GM15510 (cell line): ENCODE results near the gene NPAS3.

Experiments used
- POLR2A ChIP-seq: IDR thresholded peaks from 3 replicates; pipeline ENCODE4 v1.6.1; 2011; ENCODE audit warnings: borderline replicate concordance; ENCODE audit not compliant: insufficient read length; ENCODE audit errors: extremely low read depth

NPAS3 gene

DNA sequence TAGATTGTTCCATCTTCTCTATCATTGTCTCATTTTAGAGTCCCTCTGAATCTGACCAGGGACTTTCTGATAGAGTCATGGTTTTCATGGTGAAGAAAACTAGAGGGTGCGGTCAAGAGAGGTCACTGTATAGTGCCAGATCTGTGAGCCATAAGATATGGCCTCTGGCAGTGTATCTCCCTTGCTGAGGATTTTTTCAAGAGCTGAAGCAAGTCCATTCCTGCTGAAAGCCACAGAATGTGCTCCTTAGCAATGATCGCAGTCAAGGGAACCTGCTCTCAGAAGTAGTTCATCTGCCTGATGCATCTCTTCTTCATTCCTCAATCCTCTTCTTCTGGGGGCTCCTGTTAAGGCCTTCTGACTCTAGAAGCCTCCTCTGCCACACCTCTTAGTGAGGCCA lies 607.0 kb downstream of the NPAS3 start:
- TF ChIP-seq POLR2A: no peak

GRCh38 chr14:33548606-33549005 lies 609.9 kb downstream of the NPAS3 start:
- TF ChIP-seq POLR2A: no peak

GRCh38 chr14:33551963-33552362 lies 613.3 kb downstream of the NPAS3 start:
- TF ChIP-seq POLR2A: no peak

- no peak for TF ChIP-seq POLR2A
These were observed 615.1 kb downstream of the NPAS3 start for GRCh38 chr14:33553706-33554278.

DNA sequence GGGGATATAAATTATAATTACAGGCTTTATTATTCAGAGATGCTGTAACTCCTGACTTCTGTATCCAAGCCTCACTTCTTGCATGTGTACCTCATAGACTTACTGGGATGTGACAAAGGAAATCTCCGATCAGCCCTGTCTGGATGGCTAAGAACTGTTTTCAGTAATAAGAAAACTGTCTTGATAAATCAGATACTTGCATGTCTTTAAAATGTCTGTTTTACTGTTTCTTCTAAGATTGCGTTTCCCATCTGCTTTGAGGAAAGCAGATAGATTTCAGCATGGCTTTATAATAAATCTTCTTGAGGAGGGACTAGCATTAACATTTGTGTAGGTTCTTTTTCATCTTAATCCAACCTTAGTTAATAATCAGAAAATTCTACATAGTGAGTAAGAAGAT lies 616.3 kb downstream of the NPAS3 start:
- TF ChIP-seq POLR2A: no peak

DNA sequence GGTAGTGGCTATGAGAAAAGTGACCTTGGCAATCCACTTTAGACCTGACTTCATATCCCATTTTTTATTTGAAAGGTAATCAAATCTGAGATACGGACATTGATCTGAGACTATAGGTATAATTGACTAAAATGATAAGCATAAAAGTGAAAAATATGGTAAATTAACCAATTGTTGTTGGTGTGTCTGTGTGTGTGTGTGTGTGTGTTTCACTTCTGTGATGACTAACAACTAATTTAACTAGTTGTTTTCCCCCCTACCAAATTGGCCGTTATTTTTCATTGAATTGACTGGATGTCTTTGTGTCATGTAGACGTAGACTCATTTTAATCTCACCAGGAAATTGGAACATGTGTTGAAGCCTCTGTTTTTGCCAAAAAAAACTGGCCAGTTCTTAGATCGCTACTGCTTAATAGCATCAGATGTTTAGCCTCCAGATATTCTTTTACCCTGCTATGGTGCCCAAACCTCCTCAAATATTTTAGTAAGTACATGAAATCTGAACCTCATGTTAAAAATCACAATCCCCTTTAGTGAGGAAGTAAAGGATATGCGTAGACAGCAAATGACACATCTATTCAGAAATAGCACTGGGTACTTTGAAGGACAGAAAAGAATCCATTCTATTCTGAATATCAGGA lies 617.2 kb downstream of the NPAS3 start:
- no peak for TF ChIP-seq POLR2A

DNA sequence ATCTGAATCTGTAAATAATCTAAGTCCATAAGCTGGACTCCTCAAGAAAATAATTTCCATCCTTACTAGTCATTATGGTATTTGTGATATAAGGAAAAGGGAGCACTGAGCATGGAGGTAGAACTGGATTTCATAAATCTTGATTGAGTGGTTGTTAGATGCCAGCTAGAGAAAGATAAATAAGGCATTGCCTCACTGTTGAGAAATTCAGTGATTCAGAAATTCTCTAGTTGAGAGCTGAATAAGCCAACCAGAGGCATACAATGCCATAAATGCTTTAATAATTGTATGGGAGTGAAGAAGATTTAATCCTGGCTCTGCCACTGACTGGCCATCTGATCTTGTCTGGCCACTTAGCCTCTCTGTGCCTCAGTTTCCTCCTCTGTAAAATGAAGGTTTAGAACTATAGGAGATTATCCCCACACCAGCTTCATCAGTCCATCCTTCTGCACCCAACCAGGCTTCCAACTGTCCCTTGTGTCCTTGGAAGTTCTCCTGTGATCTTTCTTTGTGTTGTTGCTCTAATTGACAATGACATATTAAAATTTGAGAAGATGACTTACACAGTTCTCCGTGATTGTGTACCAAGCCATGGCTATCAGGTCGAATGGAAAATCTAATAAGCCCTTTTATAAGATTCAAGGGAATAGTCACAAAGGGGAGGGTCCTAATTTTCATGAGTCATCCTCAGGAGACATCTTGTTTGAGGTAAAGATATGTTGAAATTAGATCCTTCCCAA lies 617.9 kb downstream of the NPAS3 start:
- no peak for TF ChIP-seq POLR2A

- TF ChIP-seq POLR2A: no peak
These were observed 622.2 kb downstream of the NPAS3 start for GRCh38 chr14:33560718-33561431.

DNA sequence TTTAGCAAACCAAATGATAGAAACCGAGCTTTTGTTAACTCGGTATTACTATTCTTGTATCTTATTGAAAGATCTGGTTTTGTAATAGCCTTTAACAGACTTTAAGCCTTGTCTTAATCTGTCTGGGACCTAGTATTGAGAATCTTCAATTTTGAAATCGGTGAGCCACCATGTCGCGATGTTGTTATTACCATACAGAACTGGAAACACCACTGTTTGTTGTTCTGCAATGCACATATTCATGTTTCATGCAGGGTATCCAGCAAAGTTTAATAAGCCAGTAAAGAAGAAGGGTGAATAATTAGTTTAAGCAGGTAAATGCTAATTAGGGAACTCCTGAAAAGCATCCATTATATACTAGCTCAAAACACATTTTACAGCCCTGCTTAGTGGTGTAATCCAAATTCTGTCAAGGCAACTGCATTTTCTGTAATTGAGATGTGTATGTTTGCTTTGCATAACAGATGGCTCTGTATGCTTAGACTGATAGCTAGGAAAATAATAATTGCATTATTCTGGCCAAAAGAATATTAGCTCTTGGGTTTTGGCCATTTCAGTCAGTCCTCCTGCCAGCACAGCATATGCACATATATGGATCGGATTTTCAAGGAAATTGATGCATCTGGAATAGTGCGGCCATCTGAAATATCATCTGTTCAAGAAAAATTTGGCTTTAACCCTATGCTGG lies 623.0 kb downstream of the NPAS3 start:
- TF ChIP-seq POLR2A: no peak

DNA sequence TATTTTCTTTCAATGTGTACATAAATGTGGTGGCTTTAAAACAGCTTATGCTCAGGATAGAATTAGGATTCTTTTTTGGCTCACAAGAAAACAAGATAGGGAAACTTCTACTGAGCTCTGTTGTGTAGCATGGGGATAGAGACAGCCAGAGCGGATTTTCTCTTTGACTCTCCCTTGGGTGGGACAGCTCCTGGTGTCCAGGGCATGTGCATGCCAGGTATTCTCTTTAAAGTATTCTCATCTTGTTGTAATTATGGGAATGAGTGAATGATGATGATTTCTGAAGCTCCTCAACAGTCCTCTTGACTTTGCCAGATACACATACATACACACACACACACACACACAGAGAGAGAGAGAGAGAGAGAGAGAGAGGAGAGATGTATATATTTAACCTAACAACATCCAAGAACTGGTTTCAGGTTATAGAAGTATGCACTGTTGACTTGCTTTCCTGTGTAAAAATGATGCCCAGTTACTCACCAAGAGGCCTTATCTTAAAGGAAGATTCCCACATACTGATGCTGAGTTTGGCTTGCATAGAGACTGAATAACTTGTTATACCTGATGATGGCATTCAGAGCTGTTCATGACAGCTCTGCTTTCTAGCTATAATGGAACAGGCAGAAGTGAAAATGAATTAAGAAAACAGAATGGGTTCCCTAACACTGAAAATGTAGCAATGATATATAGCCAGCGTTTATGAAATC lies 624.7 kb downstream of the NPAS3 start:
- no peak for TF ChIP-seq POLR2A

DNA sequence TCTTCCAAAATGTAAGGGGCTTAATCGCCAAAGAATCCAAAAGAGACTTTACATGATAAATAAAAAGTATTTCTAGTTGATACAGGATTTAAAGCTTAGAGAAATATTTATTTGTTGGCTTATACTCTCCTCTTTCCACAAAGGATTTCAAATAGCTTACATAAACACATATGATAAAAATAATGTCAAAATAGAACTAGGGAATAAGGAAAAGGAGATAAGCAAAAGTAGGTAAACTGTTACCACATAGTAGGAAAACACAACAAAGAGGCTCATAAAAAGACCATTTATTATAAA lies 625.2 kb downstream of the NPAS3 start:
- TF ChIP-seq POLR2A: no peak

GRCh38 chr14:33564774-33565630 lies 626.3 kb downstream of the NPAS3 start:
- no peak for TF ChIP-seq POLR2A

GRCh38 chr14:33566082-33566481 lies 627.4 kb downstream of the NPAS3 start:
- TF ChIP-seq POLR2A: no peak
